HEK293 (cell line): ENCODE measurements around the gene LILRA5.

Source experiments
- BCL11A ChIP-seq: fragments of 450-650 bp; formaldehyde crosslinking; IDR thresholded peaks from 2 replicates; pipeline ENCODE4 v1.5.1; 2016; ENCODE audit warnings: low read depth, missing biosample characterization, missing genetic modification characterization
- CTCF ChIP-seq: fragments of 450-650 bp; formaldehyde crosslinking; IDR thresholded peaks from 2 replicates; pipeline ENCODE4 v1.5.1; 2016; ENCODE audit warnings: missing biosample characterization, missing genetic modification characterization
- MYNN ChIP-seq: fragments of 450-650 bp; formaldehyde crosslinking; IDR thresholded peaks from 2 replicates; pipeline ENCODE4 v1.5.1; 2016; ENCODE audit warnings: missing biosample characterization, missing genetic modification characterization, borderline replicate concordance
- OVOL3 ChIP-seq: fragments of 450-650 bp; formaldehyde crosslinking; IDR thresholded peaks from 2 replicates; pipeline ENCODE4 v1.5.1; 2016; ENCODE audit warnings: missing biosample characterization, missing genetic modification characterization
- ZNF23 ChIP-seq: fragments of 450-650 bp; formaldehyde crosslinking; IDR thresholded peaks from 2 replicates; pipeline ENCODE4 v1.5.1; 2016; ENCODE audit warnings: missing biosample characterization, missing genetic modification characterization, borderline replicate concordance
- ZNF548 ChIP-seq: fragments of 450-650 bp; formaldehyde crosslinking; IDR thresholded peaks from 2 replicates; pipeline ENCODE4 v1.5.1; 2016; ENCODE audit warnings: missing biosample characterization, missing genetic modification characterization
- ZNF792 ChIP-seq: fragments of 450-650 bp; formaldehyde crosslinking; IDR thresholded peaks from 2 replicates; pipeline ENCODE4 v1.5.1; 2016; ENCODE audit warnings: missing biosample characterization, missing genetic modification characterization

GRCh38 chr19:54357381-54357780, 44.4 kb upstream of the LILRA5 start:
- TF ChIP-seq CTCF (tag by site-specific recombination) (no peak), MYNN (tag by site-specific recombination) (no peak), ZNF548 (tag by site-specific recombination) (no peak), OVOL3 (tag by site-specific recombination) (no peak), ZNF23 (tag by site-specific recombination) (no peak), ZNF792 (tag by site-specific recombination) (no peak), BCL11A (tag by site-specific recombination) (no peak)
